HG03175 (cell line): ENCODE results near the gene REEP6.
"Not testable (repeated sequence)": the region's sequence is repeated elsewhere in the genome, so short reads cannot be mapped to it uniquely, and the experiment has no call there.

ENCODE experiments used
- ATAC-seq: cut with Tn5 transposase; IDR thresholded peaks from one replicate; pipeline ENCODE4 v1.9.1; 2021; ENCODE audit warnings: mild to moderate bottlenecking, moderate library complexity; ENCODE audit not compliant: unreplicated experiment

REEP6 gene

GRCh38 chr19:1522061-1522460 is 31.1 kb downstream of the REEP6 start:
- ATAC-seq, result no peak

- no peak for ATAC-seq
Measured at GRCh38 chr19:1522838-1523237, 31.9 kb downstream of the REEP6 start.

GRCh38 chr19:1523412-1524286 is 32.7 kb downstream of the REEP6 start, which contains the start of gene PLK5:
Gene PLK5, plus strand, starts transcription at chr19:1524077. Its CDS starts 2,920 bp downstream, at chr19:1526997.
- ATAC-seq, result no peak

GRCh38 chr19:1524287-1524971 is 33.4 kb downstream of the REEP6 start:
- ATAC-seq, result no peak

GRCh38 chr19:1524972-1525325 is 34.0 kb downstream of the REEP6 start:
- no peak for ATAC-seq

GRCh38 chr19:1525343-1525742 is 34.4 kb downstream of the REEP6 start:
- ATAC-seq, result no peak

- no peak for ATAC-seq
Measured at GRCh38 chr19:1526066-1526778, 35.2 kb downstream of the REEP6 start.

GRCh38 chr19:1526979-1527649 is 36.1 kb downstream of the REEP6 start:
- ATAC-seq, result no peak

GRCh38 chr19:1527650-1528309 is 36.8 kb downstream of the REEP6 start:
- no peak for ATAC-seq

GRCh38 chr19:1528596-1529429 is 37.8 kb downstream of the REEP6 start:
- ATAC-seq, result no peak

GRCh38 chr19:1529430-1529816 is 38.4 kb downstream of the REEP6 start:
- ATAC-seq, result no peak

- not testable (repeated sequence) for ATAC-seq
Measured at GRCh38 chr19:1530856-1531255, 39.9 kb downstream of the REEP6 start.

GRCh38 chr19:1531587-1531986 is 40.6 kb downstream of the REEP6 start:
- ATAC-seq, result no peak

- no peak for ATAC-seq
Measured at GRCh38 chr19:1532003-1532402, 41.0 kb downstream of the REEP6 start.

GRCh38 chr19:1533510-1534150 is 42.6 kb downstream of the REEP6 start:
- no peak for ATAC-seq

- no peak for ATAC-seq
Measured at GRCh38 chr19:1534972-1535371, 44.0 kb downstream of the REEP6 start.

- not testable (repeated sequence) for ATAC-seq
Measured at GRCh38 chr19:1535699-1536098, 44.7 kb downstream of the REEP6 start.

GRCh38 chr19:1538978-1539377 is 48.0 kb downstream of the REEP6 start:
- no peak for ATAC-seq

GRCh38 chr19:1539749-1540148 is 48.8 kb downstream of the REEP6 start:
- ATAC-seq, result not testable (repeated sequence)
